Smooth muscle cell (in vitro differentiated cells): Measurements from ENCODE around the gene TMEM178B. TPM values are rescaled to one million over a fixed set of nuclear protein-coding genes. Genes with fewer than 3 reads are reported as not detected.

ENCODE experiments used
- DNase-seq: peaks from one replicate; lab custom pipeline; 2025; ENCODE audit not compliant: unreplicated experiment; lab: John Stamatoyannopoulos, UW
- H2AFZ ChIP-seq: fragments of 200-600 bp; sonication (generic); 2 replicates; pipeline ENCODE4 v1.6.0; 2016; ENCODE audit warnings: antibody characterized with exemption, low read depth, mild to moderate bottlenecking
- H3F3A ChIP-seq: fragments of 200-600 bp; sonication (generic); 2 replicates; pipeline ENCODE4 v1.6.0; 2017; ENCODE audit warnings: antibody characterized with exemption, low read depth
- H3K27ac ChIP-seq: fragments of 200-600 bp; sonication (generic); 2 replicates; pipeline ENCODE4 v1.5.1; 2016; ENCODE audit warnings: low read depth, mild to moderate bottlenecking
- H3K27me3 ChIP-seq: fragments of 200-600 bp; sonication (generic); 2 replicates; pipeline ENCODE4 v1.6.1; 2016; ENCODE audit warnings: low read depth, mild to moderate bottlenecking
- H3K36me3 ChIP-seq: fragments of 200-600 bp; sonication (generic); 2 replicates; pipeline ENCODE4 v1.5.1; 2016; ENCODE audit warnings: low read depth
- H3K4me1 ChIP-seq: fragments of 200-600 bp; sonication (generic); 2 replicates; pipeline ENCODE4 v1.5.1; 2016; ENCODE audit warnings: low read depth
- H3K4me2 ChIP-seq: fragments of 200-600 bp; sonication (generic); 2 replicates; pipeline ENCODE4 v1.6.0; 2016; ENCODE audit warnings: mild to moderate bottlenecking
- H3K4me3 ChIP-seq: fragments of 200-600 bp; sonication (generic); 2 replicates; pipeline ENCODE4 v1.5.1; 2016; ENCODE audit warnings: mild to moderate bottlenecking
- H3K79me2 ChIP-seq: fragments of 200-600 bp; sonication (generic); 2 replicates; pipeline ENCODE4 v1.6.0; 2016; ENCODE audit warnings: low read depth, mild to moderate bottlenecking
- H3K9ac ChIP-seq: fragments of 200-600 bp; sonication (generic); 2 replicates; pipeline ENCODE4 v1.6.0; 2016; ENCODE audit warnings: low read depth
- H3K9me3 ChIP-seq: fragments of 200-600 bp; sonication (generic); replicated peaks from 2 replicates; pipeline ENCODE4 v1.5.1; 2016; ENCODE audit warnings: low read depth
- H4K20me1 ChIP-seq: fragments of 200-600 bp; sonication (generic); 2 replicates; pipeline ENCODE4 v1.6.0; 2016; ENCODE audit warnings: low read depth
- WGBS: methylation state at CpG from one replicate; pipeline ENCODE4 v1.1.7; 2016; ENCODE audit warnings: low lambda C conversion rate; 5-methylcytosine and 5-hydroxymethylcytosine counted together
- polyA plus RNA-seq: library from polyadenylated mRNA; unstranded; fragments of >200 nt; fragmentation: Nextera tagmentation; extraction: Ambion mirVana; gene quantifications from 2 replicates; pipeline ENCODE4 v1.2.1, GENCODE V29; 2016
- total RNA-seq: library from RNA; depleted of rRNA; stranded (reverse); fragments of >200 nt; gene quantifications from 2 replicates; pipeline ENCODE4 v1.2.3, GENCODE V29; 2014
- TF ChIP-seq, protein P1 (sequence below): fragments of 200-600 bp; sonication (generic); IDR thresholded peaks from 2 replicates; pipeline ENCODE4 v1.5.1; 2017; ENCODE audit warnings: borderline replicate concordance, mild to moderate bottlenecking, antibody characterized with exemption; ENCODE audit not compliant: insufficient read depth, poor library complexity, severe bottlenecking

TMEM178B gene
- total and polyA plus RNA-seq, 2 experiments from 2014 or later, result 0.72 TPM; not detected in 1

DNA sequence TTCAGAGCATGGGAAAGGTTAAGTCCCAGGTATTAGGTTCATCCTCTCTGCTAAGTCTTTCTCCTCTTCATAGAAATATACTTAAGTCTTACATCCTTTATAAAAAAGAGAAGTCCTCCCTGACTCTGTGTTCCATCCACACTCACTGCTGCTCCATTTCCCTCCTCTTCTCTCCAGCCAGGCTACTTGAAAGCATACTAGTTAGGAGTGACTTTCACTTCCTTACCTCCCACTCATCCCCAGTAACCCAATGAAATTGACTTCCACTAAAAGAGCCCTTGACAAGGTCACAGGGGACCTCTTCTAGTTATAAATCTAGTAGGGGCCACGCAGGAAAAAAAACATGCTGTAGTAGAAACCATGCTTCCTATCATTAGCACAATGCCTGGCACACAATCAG is 344.2 kb downstream of the TMEM178B start:
- Histone ChIP-seq H3F3A (no peaks in the 10 kb centered on the region), H3K27ac (no peak overlapping the region), H3K9me3 (no peaks in the 10 kb centered on the region), H3K4me1 (no peaks in the 10 kb centered on the region), H3K4me3 (no peak overlapping the region), H3K4me2 (no peak overlapping the region), H3K27me3 (no peaks in the 10 kb centered on the region), H2AFZ (no peak overlapping the region), H3K36me3 (no peaks in the 10 kb centered on the region), H3K79me2 (no peaks in the 10 kb centered on the region), H4K20me1 (no peaks in the 10 kb centered on the region), H3K9ac (no peak overlapping the region)
- DNase-seq, result no peak
- 85% methylated on average over 1 of the region's 1 CpG for WGBS
- TF ChIP-seq, protein P1, sequence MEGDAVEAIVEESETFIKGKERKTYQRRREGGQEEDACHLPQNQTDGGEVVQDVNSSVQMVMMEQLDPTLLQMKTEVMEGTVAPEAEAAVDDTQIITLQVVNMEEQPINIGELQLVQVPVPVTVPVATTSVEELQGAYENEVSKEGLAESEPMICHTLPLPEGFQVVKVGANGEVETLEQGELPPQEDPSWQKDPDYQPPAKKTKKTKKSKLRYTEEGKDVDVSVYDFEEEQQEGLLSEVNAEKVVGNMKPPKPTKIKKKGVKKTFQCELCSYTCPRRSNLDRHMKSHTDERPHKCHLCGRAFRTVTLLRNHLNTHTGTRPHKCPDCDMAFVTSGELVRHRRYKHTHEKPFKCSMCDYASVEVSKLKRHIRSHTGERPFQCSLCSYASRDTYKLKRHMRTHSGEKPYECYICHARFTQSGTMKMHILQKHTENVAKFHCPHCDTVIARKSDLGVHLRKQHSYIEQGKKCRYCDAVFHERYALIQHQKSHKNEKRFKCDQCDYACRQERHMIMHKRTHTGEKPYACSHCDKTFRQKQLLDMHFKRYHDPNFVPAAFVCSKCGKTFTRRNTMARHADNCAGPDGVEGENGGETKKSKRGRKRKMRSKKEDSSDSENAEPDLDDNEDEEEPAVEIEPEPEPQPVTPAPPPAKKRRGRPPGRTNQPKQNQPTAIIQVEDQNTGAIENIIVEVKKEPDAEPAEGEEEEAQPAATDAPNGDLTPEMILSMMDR, result no peak

DNA sequence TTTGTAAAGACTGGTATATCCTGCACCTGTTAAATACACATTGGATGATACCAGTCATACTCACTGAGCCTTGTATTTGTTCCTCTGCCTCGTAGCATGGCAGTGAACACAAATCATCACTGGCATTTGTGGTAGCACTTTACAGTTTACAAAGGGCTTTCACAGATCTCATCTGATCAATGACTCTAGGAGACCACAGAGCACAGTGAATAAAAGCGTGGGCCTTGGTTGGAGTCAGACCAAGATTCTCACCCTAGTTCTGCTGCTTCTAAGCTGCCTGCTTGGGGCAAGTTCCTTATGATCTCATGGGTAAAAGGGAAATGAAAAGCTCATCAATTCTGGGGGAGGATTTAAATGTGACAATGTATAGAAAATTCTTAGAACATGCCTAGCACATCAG is 347.4 kb downstream of the TMEM178B start:
- no peaks in the 10 kb centered on the region for H3K4me1 ChIP-seq
- WGBS, result 78% methylated on average over 2 of the region's 2 CpGs
- no peak for DNase-seq
- no peak overlapping the region for H2AFZ ChIP-seq
- H3K27me3 ChIP-seq, result no peaks in the 10 kb centered on the region
- H3K9me3 ChIP-seq, result no peaks in the 10 kb centered on the region
- no peak overlapping the region for H3K27ac ChIP-seq
- H4K20me1 ChIP-seq, result no peaks in the 10 kb centered on the region
- no peaks in the 10 kb centered on the region for H3F3A ChIP-seq
- H3K4me3 ChIP-seq, result no peak overlapping the region
- no peaks in the 10 kb centered on the region for H3K79me2 ChIP-seq
- TF ChIP-seq, protein P1, result no peak
- H3K9ac ChIP-seq, result no peak overlapping the region
- no peaks in the 10 kb centered on the region for H3K36me3 ChIP-seq
- no peak overlapping the region for H3K4me2 ChIP-seq

DNA sequence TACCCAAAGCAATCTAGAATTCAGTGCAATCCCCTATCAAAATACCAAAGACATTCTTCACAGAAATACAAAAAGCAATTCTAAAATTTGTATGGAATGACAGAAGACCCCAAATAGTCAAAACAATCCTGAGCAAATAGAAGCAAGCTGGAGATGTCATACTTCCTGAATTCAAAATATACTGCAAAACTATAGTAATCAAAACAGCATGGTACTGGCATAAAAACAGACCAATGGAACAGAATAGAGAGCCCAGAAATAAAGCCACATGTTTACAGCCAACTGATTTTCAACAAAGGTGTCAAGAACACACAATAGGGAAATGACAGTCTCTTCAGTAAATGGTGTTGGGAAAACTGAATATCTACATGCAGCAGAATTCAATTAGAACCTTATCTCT is 353.3 kb downstream of the TMEM178B start:
- no peaks in the 10 kb centered on the region for H3K36me3 ChIP-seq

More for the DNA sequence above, 353.3 kb downstream of the TMEM178B start:
- H3F3A ChIP-seq, result no peaks in the 10 kb centered on the region
- no peak overlapping the region for H3K4me3 ChIP-seq
- no peaks in the 10 kb centered on the region for H4K20me1 ChIP-seq
- no peaks in the 10 kb centered on the region for H3K9me3 ChIP-seq
- no peaks in the 10 kb centered on the region for H3K79me2 ChIP-seq
- no peak for DNase-seq
- TF ChIP-seq, protein P1, result no peak
- no peak overlapping the region for H2AFZ ChIP-seq
- peaks cover 16% of the 10 kb centered on the region for H3K4me1 ChIP-seq
- H3K27ac ChIP-seq, result no peak overlapping the region
- H3K27me3 ChIP-seq, result no peaks in the 10 kb centered on the region
- H3K9ac ChIP-seq, result no peak overlapping the region
- H3K4me2 ChIP-seq, result no peak overlapping the region
